ENCODE data around the gene SKP2.

Gene SKP2

DNA sequence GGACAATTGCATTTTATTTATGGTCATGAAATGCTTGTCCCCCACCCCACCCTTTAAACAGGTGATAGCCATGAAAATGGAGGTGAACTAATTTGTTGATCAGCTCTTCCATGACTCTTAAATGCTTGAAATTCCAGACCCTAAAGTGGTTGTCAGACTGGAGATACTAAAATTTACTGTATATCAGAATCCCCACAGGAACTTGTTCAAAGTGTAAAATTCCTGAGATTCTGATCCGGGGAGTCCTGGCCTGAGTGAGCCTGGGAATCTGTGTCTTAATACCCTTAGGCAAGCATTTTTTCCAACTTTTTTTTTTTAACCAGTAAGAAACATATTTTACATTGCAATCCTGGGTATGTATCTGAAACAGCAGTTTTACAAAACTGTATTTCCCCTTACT lies 4.7 kb downstream of the SKP2 start:
- H3K4me3 ChIP-seq (ENCODE audit: control insufficient read depth, low read depth, low read length) = no peak overlapping the region
- no peak for DNase-seq (ENCODE audit: low read depth)
- TF ChIP-seq CTCF (conservative IDR thresholded peaks at IDR 0.05; ENCODE audit: control insufficient read depth, insufficient read depth, low read depth, low read length) = no peak

- H3K4me3 ChIP-seq (ENCODE audit: control insufficient read depth, low read depth, low read length) = no peak overlapping the region
- no peak for TF ChIP-seq CTCF (conservative IDR thresholded peaks at IDR 0.05; ENCODE audit: control insufficient read depth, insufficient read depth, low read depth, low read length)
- DNase-seq (ENCODE audit: low read depth) = no peak
Measured at GRCh38 chr5:36158144-36158543, 6.2 kb downstream of the SKP2 start.

GRCh38 chr5:36160617-36161016 lies 8.7 kb downstream of the SKP2 start:
- no peak overlapping the region for H3K4me3 ChIP-seq (ENCODE audit: control insufficient read depth, low read depth, low read length)
- no peak for DNase-seq (ENCODE audit: low read depth)
- TF ChIP-seq CTCF (conservative IDR thresholded peaks at IDR 0.05; ENCODE audit: control insufficient read depth, insufficient read depth, low read depth, low read length) = no peak

DNA sequence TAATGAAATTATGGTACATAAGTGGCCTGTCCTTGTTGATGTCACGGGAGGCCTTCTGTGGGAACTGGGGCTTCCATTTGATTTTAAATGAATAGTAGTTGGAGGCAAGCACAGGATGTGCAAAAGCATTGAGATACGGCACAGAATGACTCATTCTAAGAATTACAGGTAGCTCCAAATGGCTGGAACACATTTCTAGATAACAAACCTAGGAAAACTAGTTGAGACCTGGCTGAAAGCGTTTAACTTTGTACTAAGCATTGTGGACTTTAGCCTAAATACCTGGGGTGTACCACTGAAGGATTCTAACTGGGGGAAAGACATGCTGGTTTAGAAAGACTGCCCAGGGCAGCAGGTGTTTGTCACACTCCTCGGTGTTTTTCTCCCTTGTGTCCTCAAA lies 9.4 kb downstream of the SKP2 start:
- TF ChIP-seq CTCF (conservative IDR thresholded peaks at IDR 0.05; ENCODE audit: control insufficient read depth, insufficient read depth, low read depth, low read length) = no peak
- no peak for DNase-seq (ENCODE audit: low read depth)
- no peak overlapping the region for H3K4me3 ChIP-seq (ENCODE audit: control insufficient read depth, low read depth, low read length)

- no peak for TF ChIP-seq CTCF (conservative IDR thresholded peaks at IDR 0.05; ENCODE audit: control insufficient read depth, insufficient read depth, low read depth, low read length)
- no peak overlapping the region for H3K4me3 ChIP-seq (ENCODE audit: control insufficient read depth, low read depth, low read length)
Measured at GRCh38 chr5:36162810-36163486, 11.0 kb downstream of the SKP2 start.

GRCh38 chr5:36164461-36164860 lies 12.6 kb downstream of the SKP2 start:
- no peak for TF ChIP-seq CTCF (conservative IDR thresholded peaks at IDR 0.05; ENCODE audit: control insufficient read depth, insufficient read depth, low read depth, low read length)
- no peak for DNase-seq (ENCODE audit: low read depth)
- no peak overlapping the region for H3K4me3 ChIP-seq (ENCODE audit: control insufficient read depth, low read depth, low read length)

More at GRCh38 chr5:36162810-36163486, 11.0 kb downstream of the SKP2 start:
- DNase-seq (ENCODE audit: low read depth) = no peak

DNA sequence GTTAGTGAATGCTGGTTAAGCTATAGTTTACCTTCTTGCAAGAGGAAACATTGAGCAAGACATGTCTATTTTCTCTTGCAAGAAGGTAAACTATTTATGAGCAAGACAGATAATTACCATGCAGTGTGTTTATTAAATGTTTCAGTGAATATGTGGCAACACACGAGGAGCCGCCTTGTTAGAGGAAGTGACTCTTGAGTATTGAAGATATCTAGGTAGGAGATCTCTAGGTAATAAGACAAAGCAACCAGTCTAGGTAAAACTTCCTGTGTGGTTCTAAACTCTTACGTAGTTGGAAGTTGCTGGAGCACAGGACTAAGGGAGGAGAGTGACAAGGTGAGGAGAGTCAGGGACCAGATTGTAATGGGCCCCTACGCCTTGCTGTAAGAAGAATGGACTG lies 16.8 kb downstream of the SKP2 start:
- no peak for TF ChIP-seq CTCF (conservative IDR thresholded peaks at IDR 0.05; ENCODE audit: control insufficient read depth, insufficient read depth, low read depth, low read length)
- no peak for DNase-seq (ENCODE audit: low read depth)

More for the DNA sequence above, 16.8 kb downstream of the SKP2 start:
- H3K4me3 ChIP-seq (ENCODE audit: control insufficient read depth, low read depth, low read length) = no peak overlapping the region

All from fibroblast of mammary gland (primary cell).